Measurements from ENCODE around the gene IER2. TPM values are rescaled to one million over a fixed set of nuclear protein-coding genes. Genes with fewer than 3 reads are reported as not detected.

Gene IER2
- total and polyA plus RNA-seq, 2 of the 8 experiments (the other 6 are each of a cell fraction or from before 2014, with no cell fraction given): 84.5 to 138 TPM

- TF ChIP-seq CHD7 (IDR thresholded peaks at IDR 0.05; ENCODE audit: insufficient replicate concordance, low read length) (no peak), CREB1 (IDR thresholded peaks at IDR 0.05) (no peak), MAFK (IDR thresholded peaks at IDR 0.05; ENCODE audit: low read depth, low read length) (no peak), POLR2A (IDR thresholded peaks at IDR 0.05; ENCODE audit: control extremely low read depth in 1 of 2, low read depth in 2 of 2, low read length in 2 of 2) (no peak), TAF7 (optimal IDR thresholded peaks at IDR 0.05; ENCODE audit: borderline replicate concordance, low read depth, low read length) (no peak), HDAC2 (IDR thresholded peaks at IDR 0.05; ENCODE audit: borderline replicate concordance in 1 of 2, low read depth in 2 of 2, low read length in 2 of 2) (no peak), ZNF274 (IDR thresholded peaks at IDR 0.05; ENCODE audit: borderline replicate concordance, extremely low read depth, low read length) (no peak), JUN (IDR thresholded peaks at IDR 0.05; ENCODE audit: low read depth, low read length) (no peak)
These were observed 19.6 kb downstream of the IER2 start (continued) for GRCh38 chr19:13169769-13170168.

All from H1 (cell line).